GM19452 (cell line): Measurements from ENCODE around the gene ZNF773.

Experiments
- ATAC-seq: cut with Tn5 transposase; IDR thresholded peaks from one replicate; pipeline ENCODE4 v1.9.1; 2021; ENCODE audit not compliant: unreplicated experiment

The ZNF773 gene

GRCh38 chr19:57557659-57558058 lies 57.9 kb downstream of the ZNF773 start:
- no peak for ATAC-seq
